Loucy (cell line): ENCODE measurements around the gene PHACTR3.
A peak's percentile ranks its signal among the peaks of the same experiment; 100 is the strongest.

Experiments used
- H2AFZ ChIP-seq: fragments of 200-600 bp; sonication (generic); 2 replicates; pipeline ENCODE4 v1.6.0; 2016; ENCODE audit warnings: antibody characterized with exemption, mild to moderate bottlenecking, low read length, moderate library complexity
- H3F3A ChIP-seq: fragments of 200-600 bp; 2 replicates; pipeline ENCODE4 v1.6.0; 2016; ENCODE audit warnings: antibody characterized with exemption, low read depth, mild to moderate bottlenecking
- H3K27me3 ChIP-seq: fragments of 200-600 bp; sonication (generic); 2 replicates; pipeline ENCODE4 v1.6.1; 2014; ENCODE audit warnings: low read length, mild to moderate bottlenecking; ENCODE audit not compliant: insufficient read depth, poor library complexity, severe bottlenecking
- H3K36me3 ChIP-seq: fragments of 200-600 bp; sonication (generic); 2 replicates; pipeline ENCODE4 v1.6.1; 2016; ENCODE audit warnings: low read length; ENCODE audit not compliant: insufficient read depth
- H3K4me1 ChIP-seq: fragments of 200-600 bp; sonication (generic); 2 replicates; pipeline ENCODE4 v1.5.1; 2014; ENCODE audit warnings: low read length, mild to moderate bottlenecking; ENCODE audit not compliant: insufficient read depth, poor library complexity, severe bottlenecking
- H3K4me2 ChIP-seq: fragments of 200-600 bp; sonication (generic); 2 replicates; pipeline ENCODE4 v1.6.0; 2014; ENCODE audit warnings: antibody characterized with exemption, low read length, low read depth, mild to moderate bottlenecking; ENCODE audit not compliant: poor library complexity, severe bottlenecking
- H3K4me3 ChIP-seq: fragments of 200-600 bp; sonication (generic); 2 replicates; pipeline ENCODE4 v1.5.1; 2014; ENCODE audit warnings: low read length, mild to moderate bottlenecking, mixed read lengths; ENCODE audit not compliant: poor library complexity, severe bottlenecking
- H3K79me2 ChIP-seq: fragments of 200-600 bp; sonication (generic); 2 replicates; pipeline ENCODE4 v1.6.1; 2014; ENCODE audit warnings: low read length; ENCODE audit not compliant: insufficient read depth
- H3K9ac ChIP-seq: fragments of 200-600 bp; sonication (generic); 2 replicates; pipeline ENCODE4 v1.6.0; 2014; ENCODE audit warnings: mild to moderate bottlenecking, low read depth, low read length, moderate library complexity; ENCODE audit not compliant: poor library complexity, severe bottlenecking
- H3K9me2 ChIP-seq: fragments of 200-600 bp; sonication (generic); replicated peaks from 2 replicates; pipeline ENCODE4 v1.6.1; 2016; ENCODE audit warnings: low read depth, low read length, mixed read lengths
- H3K9me3 ChIP-seq: fragments of 200-600 bp; sonication (generic); 2 replicates; pipeline ENCODE4 v1.6.1; 2014; ENCODE audit warnings: mild to moderate bottlenecking, antibody characterized with exemption, low read length, low read depth; ENCODE audit not compliant: insufficient read depth
- H4K20me1 ChIP-seq: fragments of 200-600 bp; sonication (generic); 2 replicates; pipeline ENCODE4 v1.6.0; 2014; ENCODE audit warnings: antibody characterized with exemption, low read length, mild to moderate bottlenecking; ENCODE audit not compliant: insufficient read depth, poor library complexity, severe bottlenecking
- CTCF ChIP-seq: fragments of 200-600 bp; sonication (generic); conservative IDR thresholded peaks from 2 replicates; pipeline ENCODE4 v1.5.1; 2014; ENCODE audit warnings: mild to moderate bottlenecking, antibody characterized with exemption, low read length
- EZH2phosphoT487 ChIP-seq: fragments of 200-600 bp; IDR thresholded peaks from 2 replicates; pipeline ENCODE4 v1.6.1; 2018; ENCODE audit warnings: antibody characterized with exemption, mild to moderate bottlenecking, moderate library complexity, borderline replicate concordance

The PHACTR3 gene

GRCh38 chr20:59745716-59746115 is 141.4 kb downstream of the PHACTR3 start:
- Histone ChIP-seq H3K79me2 (no peaks in the 10 kb centered on the region), H3K4me1 (no peaks in the 10 kb centered on the region), H3K27me3 (no peaks in the 10 kb centered on the region), H3K4me3 (no peak overlapping the region), H4K20me1 (no peaks in the 10 kb centered on the region), H3K4me2 (no peak overlapping the region), H3F3A (no peaks in the 10 kb centered on the region), H3K9me3 (no peaks in the 10 kb centered on the region), H2AFZ (no peak overlapping the region), H3K9me2 (no peaks in the 10 kb centered on the region), H3K9ac (no peak overlapping the region), H3K36me3 (peaks cover 16% of the 10 kb centered on the region; the same call in 1 of the 2 replicates)
- no peak for TF ChIP-seq CTCF
- TF ChIP-seq EZH2phosphoT487: no peak

GRCh38 chr20:59746155-59746554 is 141.8 kb downstream of the PHACTR3 start:
- Histone ChIP-seq H3K4me3 (no peak overlapping the region), H3K4me1 (no peaks in the 10 kb centered on the region), H3K36me3 (peaks cover 16% of the 10 kb centered on the region; the same call in 1 of the 2 replicates), H3K79me2 (no peaks in the 10 kb centered on the region), H3K4me2 (no peak overlapping the region), H3K27me3 (no peaks in the 10 kb centered on the region), H3K9me2 (no peaks in the 10 kb centered on the region), H2AFZ (no peak overlapping the region), H4K20me1 (no peaks in the 10 kb centered on the region), H3K9me3 (no peaks in the 10 kb centered on the region), H3F3A (no peaks in the 10 kb centered on the region), H3K9ac (no peak overlapping the region)
- TF ChIP-seq EZH2phosphoT487 (no peak), CTCF (no peak)

GRCh38 chr20:59747671-59748515 is 143.6 kb downstream of the PHACTR3 start:
- TF ChIP-seq EZH2phosphoT487 (no peak), CTCF (peak; percentile 56)
- H3F3A ChIP-seq: no peaks in the 10 kb centered on the region
- H3K4me3 ChIP-seq: no peak overlapping the region
- no peaks in the 10 kb centered on the region for H4K20me1 ChIP-seq
- no peak overlapping the region for H2AFZ ChIP-seq
- no peaks in the 10 kb centered on the region for H3K27me3 ChIP-seq
- H3K9me3 ChIP-seq: no peaks in the 10 kb centered on the region
- H3K4me1 ChIP-seq: no peaks in the 10 kb centered on the region
- H3K36me3 ChIP-seq: peaks cover 16% of the 10 kb centered on the region; the same call in 1 of the 2 replicates
- H3K4me2 ChIP-seq: no peak overlapping the region
- no peak overlapping the region for H3K9ac ChIP-seq
- H3K79me2 ChIP-seq: no peaks in the 10 kb centered on the region
- no peaks in the 10 kb centered on the region for H3K9me2 ChIP-seq
